ENCODE measurements around the gene RGR. TPM values are rescaled to one million over a fixed set of nuclear protein-coding genes. Genes with fewer than 3 reads are reported as not detected.

RGR gene
- total and polyA plus RNA-seq, 4 donors = 0.05 to 0.65 (median 0.31) TPM; not detected in 1

DNA sequence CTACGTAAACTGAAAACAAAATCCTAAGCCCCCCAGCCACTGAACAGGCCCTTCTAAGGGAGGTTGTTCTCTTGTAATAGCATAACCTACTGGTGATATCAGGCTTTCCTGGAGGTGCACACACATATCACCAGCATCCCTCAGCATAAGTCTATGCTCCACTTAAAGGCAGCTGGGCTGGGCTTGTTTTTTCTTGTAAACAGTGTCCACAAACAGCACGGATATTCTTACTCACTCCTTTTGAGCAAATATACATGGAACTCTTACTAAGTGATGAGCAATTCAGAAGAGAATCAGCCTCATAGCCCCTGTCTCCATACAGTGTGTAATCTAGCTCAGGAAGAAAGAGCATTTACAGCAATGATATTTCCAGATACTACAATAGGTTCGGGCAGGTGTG lies 5.9 kb upstream of the RGR start:
- Histone ChIP-seq H3K36me3 (ENCODE audit: control insufficient read depth in 4 of 4, insufficient read depth in 4 of 4, low read length in 4 of 4) (no peaks in the 10 kb centered on the region), H3K4me3 (no peak overlapping the region), H3K27me3 (ENCODE audit: control insufficient read depth in 3 of 3, insufficient read depth in 3 of 3, low read length in 2 of 3) (peaks cover 0 to 3% (median 0%) of the 10 kb centered on the region in 3 donors), H3K9me3 (ENCODE audit: control insufficient read depth in 4 of 4, insufficient read depth in 3 of 4, low read length in 3 of 4) (peaks cover 0 to 6% (median 0%) of the 10 kb centered on the region in 4 donors), H3K27ac (ENCODE audit: low read depth in 1 of 2, low read length in 1 of 2) (no peak overlapping the region), H3K9ac (ENCODE audit: insufficient read depth in 1 of 2, low read length in 2 of 2) (no peak overlapping the region), H3K4me1 (ENCODE audit: control insufficient read depth in 5 of 5, insufficient read depth in 5 of 5, low read length in 5 of 5) (no peaks in the 10 kb centered on the region)
- TF ChIP-seq CTCF (IDR thresholded peaks at IDR 0.05; ENCODE audit: control extremely low read depth, extremely low read depth) = no peak
- WGBS, 2 donors = 89 to 91% methylated on average over 3 of the region's 3 CpGs
- ATAC-seq (ENCODE audit: insufficient read depth, low FRiP score) (no peak), DNase-seq (no peak)

GRCh38 chr10:84241185-84241790 lies 3.6 kb upstream of the RGR start, which contains the start of gene LRIT1:
Gene LRIT1, minus strand, starts transcription at chr10:84241546. Its CDS starts 107 bp downstream, at chr10:84241439.
- DNase-seq = no peak
- Histone ChIP-seq H3K36me3 (ENCODE audit: control insufficient read depth in 4 of 4, insufficient read depth in 4 of 4, low read length in 4 of 4) (no peaks in the 10 kb centered on the region), H3K9me3 (ENCODE audit: control insufficient read depth in 4 of 4, insufficient read depth in 3 of 4, low read length in 3 of 4) (peaks cover 0 to 6% (median 0%) of the 10 kb centered on the region in 4 donors), H3K27ac (ENCODE audit: low read depth in 1 of 2, low read length in 1 of 2) (no peak within 1 kb of the TSS), H3K27me3 (ENCODE audit: control insufficient read depth in 3 of 3, insufficient read depth in 3 of 3, low read length in 2 of 3) (peaks cover 0 to 3% (median 2%) of the 10 kb centered on the region in 3 donors), H3K4me3 (no peak within 1 kb of the TSS), H3K9ac (ENCODE audit: insufficient read depth in 1 of 2, low read length in 2 of 2) (no peak within 1 kb of the TSS), H3K4me1 (ENCODE audit: control insufficient read depth in 5 of 5, insufficient read depth in 5 of 5, low read length in 5 of 5) (no peaks in the 10 kb centered on the region)
- no peak for TF ChIP-seq CTCF (IDR thresholded peaks at IDR 0.05; ENCODE audit: control extremely low read depth, extremely low read depth)
- 87 to 88% methylated on average over 13 of the region's 13 CpGs for WGBS, 2 donors
- ATAC-seq (ENCODE audit: insufficient read depth, low FRiP score) = no peak

GRCh38 chr10:84243759-84244158 lies 1.1 kb upstream of the RGR start:
- Histone ChIP-seq H3K27ac (ENCODE audit: low read depth in 1 of 2, low read length in 1 of 2) (no peak overlapping the region), H3K4me3 (no peak overlapping the region), H3K27me3 (ENCODE audit: control insufficient read depth in 3 of 3, insufficient read depth in 3 of 3, low read length in 2 of 3) (peaks cover 0 to 2% (median 0%) of the 10 kb centered on the region in 3 donors), H3K9ac (ENCODE audit: insufficient read depth in 1 of 2, low read length in 2 of 2) (no peak overlapping the region), H3K36me3 (ENCODE audit: control insufficient read depth in 4 of 4, insufficient read depth in 4 of 4, low read length in 4 of 4) (no peaks in the 10 kb centered on the region), H3K9me3 (ENCODE audit: control insufficient read depth in 4 of 4, insufficient read depth in 3 of 4, low read length in 3 of 4) (no peaks in the 10 kb centered on the region), H3K4me1 (ENCODE audit: control insufficient read depth in 5 of 5, insufficient read depth in 5 of 5, low read length in 5 of 5) (no peaks in the 10 kb centered on the region)
- 93 to 99% methylated on average over 3 of the region's 3 CpGs for WGBS, 2 donors
- DNase-seq (no peak), ATAC-seq (ENCODE audit: insufficient read depth, low FRiP score) (no peak)
- TF ChIP-seq CTCF (IDR thresholded peaks at IDR 0.05; ENCODE audit: control extremely low read depth, extremely low read depth) = no peak
